Pulmonary artery endothelial cell (primary cell): ENCODE measurements around the gene CD84. TPM values are rescaled to one million over a fixed set of nuclear protein-coding genes. Genes with fewer than 3 reads are reported as not detected.
"Not testable (repeated sequence)": the region's sequence is repeated elsewhere in the genome, so short reads cannot be mapped to it uniquely, and the experiment has no call there.

Experiments used
- DNase-seq: peaks from one replicate; pipeline ENCODE4 v3.0.0-alpha.2; 2011; ENCODE audit warnings: low read depth, low spot score
- total RNA-seq: library from RNA; depleted of rRNA; stranded (reverse); fragments of >200 nt; gene quantifications from 2 replicates; pipeline ENCODE4 v1.2.3, GENCODE V29; 2014

Gene CD84
- total RNA-seq, 1 donor from 2014 or later, result not detected

DNA sequence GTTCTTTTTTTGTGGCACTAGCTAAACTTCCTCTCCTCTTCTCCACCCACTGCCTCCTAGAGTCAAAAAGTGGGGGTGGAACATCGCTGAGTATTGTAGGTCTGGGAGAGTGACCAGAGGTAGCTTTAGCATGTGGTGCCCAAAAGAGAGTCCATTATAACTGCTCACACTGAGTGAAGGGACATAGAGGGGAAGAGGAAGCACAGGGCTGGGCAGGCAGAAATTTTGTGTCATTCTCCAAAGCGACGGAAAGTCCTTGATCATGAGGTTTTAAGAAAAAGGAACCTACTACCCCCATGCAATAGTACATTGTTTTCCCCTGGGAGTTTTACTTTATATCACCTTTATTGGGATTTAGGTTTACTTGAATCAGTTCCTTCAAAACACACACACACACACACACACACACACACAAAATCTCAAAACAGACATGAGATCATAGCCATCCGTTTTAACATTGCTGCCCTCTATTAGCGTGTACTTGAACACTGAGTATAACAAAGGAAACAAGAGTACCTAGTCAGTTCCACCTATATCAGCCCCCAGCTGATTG lies 4.1 kb downstream of the CD84 start:
- no peak for DNase-seq

DNA sequence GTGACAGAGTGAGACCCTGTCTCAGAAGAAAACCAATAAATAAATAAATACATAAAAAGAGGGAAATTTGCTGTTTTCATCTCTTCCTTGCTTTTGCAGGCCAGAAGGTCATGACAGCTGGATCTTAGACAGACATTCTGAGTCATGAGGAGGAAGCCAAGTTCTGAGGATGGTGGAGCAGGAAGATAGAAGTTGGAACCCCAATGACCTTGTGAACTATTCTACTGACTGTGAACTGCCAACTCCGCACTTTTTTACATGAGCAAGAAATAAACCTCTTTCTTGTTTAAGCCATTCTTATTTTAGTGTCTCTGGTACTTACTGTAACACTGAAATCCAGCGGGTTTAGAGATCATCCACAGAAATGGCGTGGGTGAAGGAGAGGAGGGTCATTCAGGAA lies 8.5 kb downstream of the CD84 start:
- no peak for DNase-seq

DNA sequence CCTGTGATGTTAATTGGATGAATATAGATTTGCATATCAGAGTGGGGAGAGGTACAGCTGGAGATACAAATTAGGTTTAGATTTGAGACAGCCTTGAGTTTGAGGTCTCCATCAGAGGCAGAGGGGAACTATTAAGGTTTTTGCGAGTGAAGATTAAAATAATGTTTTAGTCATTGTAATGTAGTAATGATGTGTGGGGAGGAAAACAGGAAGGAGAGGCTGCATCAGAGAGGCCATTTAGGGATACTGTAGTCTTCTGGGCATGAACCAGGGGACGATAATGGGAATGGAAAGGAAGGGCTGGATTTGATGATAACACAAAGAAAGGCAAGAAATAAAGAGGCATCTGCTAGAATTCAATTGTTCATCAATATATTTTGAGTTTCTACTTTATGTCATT lies 9.5 kb downstream of the CD84 start:
- no peak for DNase-seq

DNA sequence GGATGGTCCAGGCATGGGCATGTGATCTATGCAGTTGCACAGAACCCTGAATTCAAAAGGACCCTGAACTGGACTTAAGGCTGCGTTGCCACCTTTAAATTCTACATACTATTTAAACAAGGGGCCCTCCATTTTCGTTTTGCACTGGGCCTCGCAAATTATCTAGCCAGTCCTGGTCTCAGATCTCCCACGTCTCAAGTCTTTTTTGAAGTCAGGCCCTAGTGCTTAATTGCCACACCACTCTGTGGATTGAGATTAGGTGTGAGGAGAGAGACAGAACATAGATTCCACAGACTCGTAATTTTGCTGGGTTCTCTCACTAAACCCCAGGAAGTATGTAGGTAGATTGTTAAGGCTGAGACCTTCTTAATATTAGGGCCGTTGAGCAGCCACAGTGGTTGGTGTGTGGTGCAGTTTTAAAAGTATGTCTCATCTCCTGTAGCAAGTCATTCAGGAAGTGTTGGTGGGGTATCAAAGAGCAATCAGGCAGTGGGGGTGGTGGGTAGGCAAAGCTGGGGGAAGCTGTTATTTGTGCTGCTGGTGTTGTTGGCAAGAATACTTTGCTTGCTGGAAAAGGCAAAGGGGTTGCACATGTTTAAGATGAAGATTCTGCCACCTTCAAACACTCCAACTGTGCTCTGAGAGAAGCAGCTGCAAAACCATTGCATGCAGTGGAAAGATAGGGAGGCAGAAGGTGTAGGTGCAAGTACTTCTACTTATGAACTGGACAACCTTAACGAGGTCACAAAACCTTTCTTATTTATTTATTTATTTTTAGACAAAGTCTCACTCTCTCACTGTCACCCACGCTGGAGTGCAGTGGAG lies 11.2 kb downstream of the CD84 start:
- no peak for DNase-seq

DNA sequence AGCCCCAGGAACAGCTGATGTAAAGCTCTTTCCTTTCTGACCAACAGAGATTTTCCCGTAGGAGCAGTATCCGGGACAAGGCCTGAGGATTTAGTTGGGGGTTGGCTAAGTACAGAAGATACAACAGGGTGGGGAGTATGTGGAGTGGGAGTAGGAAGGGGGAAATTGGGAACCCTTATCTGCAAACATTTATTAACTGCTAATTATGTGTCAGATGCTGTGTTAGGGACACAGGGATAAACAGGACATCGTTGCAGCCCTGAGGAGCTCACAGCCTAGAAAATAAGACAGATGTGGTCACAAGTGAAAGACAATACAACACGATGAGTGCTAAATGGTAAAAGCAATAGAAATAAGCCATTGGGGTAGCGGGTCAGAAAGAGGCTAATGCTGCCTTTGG lies 12.0 kb downstream of the CD84 start:
- no peak for DNase-seq

DNA sequence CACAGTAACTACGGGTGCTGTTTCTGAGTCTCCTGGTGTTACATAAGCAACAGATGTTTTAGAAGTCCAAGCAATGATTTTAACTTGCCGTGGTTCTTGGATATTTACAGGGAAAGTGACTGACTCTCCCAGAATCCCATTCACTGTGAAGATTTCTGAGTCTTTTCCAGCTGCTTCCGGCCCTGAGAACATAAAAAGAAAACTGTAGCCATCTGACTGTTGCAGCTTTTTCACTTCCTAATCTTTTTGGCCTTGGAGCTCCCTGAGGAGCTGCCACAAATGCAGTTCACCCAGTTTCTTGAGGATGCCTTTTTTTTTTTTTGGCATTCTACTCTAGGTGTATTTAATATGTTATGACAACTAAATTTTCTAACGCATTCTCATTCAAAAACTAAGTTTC lies 13.7 kb downstream of the CD84 start:
- DNase-seq, result no peak

DNA sequence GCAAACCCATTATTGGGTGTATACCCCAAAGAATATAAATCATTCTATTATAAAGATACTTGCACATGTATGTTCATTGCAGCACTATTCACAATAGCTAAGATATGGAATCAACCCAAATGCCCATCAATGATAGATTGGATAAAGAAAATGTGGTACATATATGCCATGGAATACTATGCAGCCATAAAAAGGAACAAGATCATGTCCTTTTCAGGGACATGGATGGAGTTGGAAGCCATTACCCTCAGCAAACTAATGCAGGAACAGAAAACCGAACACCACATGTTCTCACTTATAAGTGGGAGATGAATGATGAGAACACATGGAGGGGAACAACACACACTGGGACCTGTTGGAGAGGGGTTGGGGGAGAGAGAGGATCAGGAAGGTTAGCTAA lies 16.1 kb downstream of the CD84 start:
- DNase-seq, result not testable (repeated sequence)

DNA sequence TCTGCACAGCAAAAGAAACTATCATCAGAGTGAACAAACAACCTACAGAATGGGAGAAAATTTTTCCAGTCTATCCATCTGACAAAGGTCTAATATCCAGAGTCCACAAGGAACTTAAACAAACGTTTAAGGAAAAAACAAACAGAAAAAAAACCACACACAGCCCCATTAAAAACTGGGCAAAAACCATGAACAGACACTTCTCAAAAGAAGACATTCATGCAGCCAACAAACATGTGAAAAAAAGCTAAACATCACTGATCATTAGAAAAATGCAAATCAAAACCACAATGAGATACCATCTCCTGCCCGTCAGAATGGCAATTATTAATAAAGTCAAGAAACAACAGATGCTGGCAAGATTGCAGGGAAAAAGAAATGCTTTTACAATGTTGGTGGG lies 16.6 kb downstream of the CD84 start:
- DNase-seq, result not testable (repeated sequence)

DNA sequence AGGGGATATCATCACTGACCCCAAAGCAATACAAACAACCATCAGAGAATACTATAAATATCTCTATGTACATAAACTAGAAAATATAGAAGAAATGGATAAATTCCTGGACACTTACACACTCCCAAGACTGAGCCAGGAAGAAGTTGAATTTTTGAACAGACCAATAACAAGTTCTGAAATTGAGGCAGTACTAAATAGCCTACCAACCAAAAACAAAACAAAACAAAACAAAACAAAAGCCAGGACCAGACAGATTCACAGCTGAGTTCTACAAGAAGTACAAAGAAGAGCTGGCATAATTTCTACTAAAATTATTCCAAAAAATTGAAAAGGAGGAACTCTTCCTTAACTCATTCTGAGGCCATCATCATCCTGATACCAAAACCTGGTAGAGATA lies 18.5 kb downstream of the CD84 start:
- DNase-seq, result no peak

DNA sequence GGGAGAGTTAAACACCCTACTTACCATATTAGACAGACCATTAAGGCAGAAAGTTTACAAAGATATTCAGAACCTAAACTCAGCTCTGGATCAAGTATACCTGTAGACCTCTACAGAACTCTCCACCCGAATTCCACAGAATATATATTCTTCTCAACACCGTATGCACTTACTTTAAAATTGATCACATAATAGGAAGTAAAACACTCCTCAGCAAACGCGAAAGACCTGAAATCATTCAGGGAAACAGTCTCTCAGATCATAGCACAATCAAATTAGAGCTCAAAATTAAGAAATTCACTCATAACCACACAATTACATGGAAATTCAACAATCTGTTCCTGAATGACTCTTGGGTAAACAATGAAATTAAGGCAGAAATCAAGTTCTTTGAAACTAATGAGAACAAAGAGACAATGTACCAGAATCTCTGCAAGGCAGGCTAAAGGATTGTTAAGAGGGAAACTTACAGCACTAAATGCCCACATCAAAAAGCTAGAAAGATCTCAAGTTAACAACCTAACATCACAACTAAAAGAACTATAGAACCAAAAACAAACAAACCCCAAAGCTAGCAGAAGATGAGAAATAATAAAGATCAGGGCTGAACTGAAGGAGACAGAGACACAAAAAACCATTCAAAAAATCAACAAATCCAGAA lies 19.1 kb downstream of the CD84 start:
- no peak for DNase-seq

DNA sequence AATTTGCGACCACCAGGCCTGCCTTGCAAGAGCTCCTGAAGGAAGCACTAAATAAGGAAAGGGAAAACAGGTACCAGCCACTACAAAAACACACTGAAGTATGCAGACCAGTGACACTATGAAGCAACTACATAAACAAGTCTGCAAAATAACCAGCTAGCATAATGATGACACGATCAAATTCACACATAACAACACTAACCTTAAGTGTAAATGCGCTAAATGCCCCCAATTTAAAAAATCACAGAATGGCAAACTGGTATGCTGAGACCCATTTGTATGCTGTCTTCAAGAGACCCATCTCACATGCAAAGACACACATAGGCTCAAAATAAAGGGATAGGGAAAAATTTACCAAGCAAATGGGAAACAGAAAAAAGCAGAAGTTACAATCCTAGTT lies 19.9 kb downstream of the CD84 start:
- DNase-seq, result not testable (repeated sequence)

DNA sequence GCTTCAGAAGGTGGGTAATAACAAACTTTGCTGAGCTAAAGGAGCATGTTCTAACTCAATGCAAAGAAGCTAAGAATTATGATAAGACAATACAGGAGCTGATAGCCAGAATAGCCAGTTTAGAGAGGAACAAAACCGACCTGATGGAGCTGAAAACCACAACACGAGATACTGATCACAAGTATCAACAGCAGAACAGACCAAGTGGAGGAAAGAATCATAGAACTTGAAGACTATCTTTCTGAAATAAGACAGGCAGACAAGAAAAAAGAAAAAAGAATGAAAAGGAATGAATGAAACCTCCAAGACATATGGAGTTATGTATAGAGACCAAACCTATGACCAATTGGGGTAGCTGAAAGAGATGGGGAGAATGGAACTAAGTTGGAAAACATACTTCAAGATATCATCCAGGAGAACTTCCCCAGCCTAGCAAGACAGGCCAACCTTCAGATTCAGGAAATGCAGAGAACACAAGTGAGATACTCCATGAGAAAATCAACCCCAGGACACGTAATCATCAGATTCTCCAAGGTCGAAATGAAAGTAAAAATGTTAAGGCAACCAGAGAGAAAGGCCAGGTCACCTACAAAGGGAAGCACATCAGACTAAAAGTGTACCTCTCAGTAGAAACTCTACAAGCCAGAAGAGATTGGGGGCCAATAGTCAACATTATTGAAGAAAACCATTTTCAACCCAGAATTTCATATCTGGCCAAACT lies 20.5 kb downstream of the CD84 start:
- no peak for DNase-seq

DNA sequence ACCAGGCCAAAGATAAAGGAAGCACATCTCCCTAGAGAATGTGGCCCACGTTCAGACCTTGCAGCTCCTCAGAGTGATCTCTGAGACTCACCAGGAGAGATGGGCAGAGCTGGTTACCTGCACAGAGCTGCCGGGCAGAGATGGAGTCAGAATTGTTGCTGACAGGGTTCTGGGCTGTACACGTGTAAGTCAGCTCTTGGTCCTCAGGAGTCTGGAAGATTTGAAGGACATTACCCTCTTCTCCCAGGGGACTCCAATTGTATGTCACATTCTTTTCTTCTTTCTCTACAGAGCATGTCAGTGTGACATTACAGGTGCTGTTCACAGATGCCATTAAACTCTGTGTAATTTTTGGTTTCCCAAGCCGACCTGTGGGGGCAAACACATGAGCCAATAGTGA lies 25.5 kb downstream of the CD84 start:
- DNase-seq, result no peak

DNA sequence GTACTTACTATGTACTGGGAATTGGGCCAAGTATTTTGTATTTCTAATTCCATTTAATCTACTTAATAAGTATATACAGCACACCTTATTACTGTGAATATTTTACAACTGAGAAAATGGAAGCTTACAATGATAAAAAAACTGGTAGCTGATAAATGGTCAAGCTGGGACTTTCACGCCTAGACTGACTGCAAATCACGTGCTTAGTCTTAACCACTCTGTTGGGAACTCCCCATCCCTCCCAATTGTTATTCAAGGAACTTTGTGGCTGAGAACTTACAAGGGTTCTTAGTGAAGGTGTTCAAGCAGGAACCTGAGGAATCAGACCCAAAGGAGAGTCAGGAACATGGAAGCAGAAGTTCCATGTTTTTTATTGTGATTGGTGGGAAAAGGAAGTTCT lies 26.9 kb downstream of the CD84 start:
- no peak for DNase-seq

DNA sequence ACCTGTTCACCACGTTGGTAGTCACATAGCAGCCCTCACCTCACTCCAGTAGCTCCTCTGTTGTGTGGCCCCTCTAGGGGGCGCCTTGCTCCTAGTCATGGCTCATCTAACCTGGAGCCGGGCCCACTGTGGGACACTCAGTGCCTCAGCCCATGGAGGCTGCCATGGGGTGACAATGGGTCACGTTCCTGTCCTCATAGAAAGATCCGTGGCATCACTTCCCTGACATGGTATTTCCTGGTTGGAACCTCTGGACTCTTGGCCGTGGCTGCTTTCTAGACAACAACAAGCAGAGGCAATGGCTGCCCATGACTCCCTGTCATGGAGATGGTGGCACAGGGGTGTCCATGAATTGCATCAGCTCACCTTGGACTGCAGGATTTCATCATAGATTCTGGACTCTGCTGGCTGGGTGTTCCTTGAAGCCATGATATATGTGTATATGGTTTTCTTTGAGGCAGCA lies 28.7 kb downstream of the CD84 start:
- DNase-seq, result no peak

DNA sequence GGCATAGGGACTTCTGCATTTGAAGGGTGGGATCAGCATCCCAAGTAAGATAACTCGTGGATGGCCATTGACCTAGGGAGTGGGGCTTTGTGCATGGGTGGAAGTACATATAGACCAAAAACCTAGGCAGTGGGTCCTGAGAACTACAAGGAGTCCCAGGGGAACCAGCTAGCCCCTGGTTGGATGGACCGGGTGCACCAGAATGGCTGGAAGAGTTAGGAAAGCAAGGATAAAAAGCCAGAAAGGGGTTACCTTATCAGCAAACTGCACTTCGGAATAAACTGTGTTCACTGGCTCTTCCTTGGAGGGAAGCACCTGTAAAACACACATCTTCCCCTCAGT lies 29.7 kb downstream of the CD84 start:
- DNase-seq, result no peak

DNA sequence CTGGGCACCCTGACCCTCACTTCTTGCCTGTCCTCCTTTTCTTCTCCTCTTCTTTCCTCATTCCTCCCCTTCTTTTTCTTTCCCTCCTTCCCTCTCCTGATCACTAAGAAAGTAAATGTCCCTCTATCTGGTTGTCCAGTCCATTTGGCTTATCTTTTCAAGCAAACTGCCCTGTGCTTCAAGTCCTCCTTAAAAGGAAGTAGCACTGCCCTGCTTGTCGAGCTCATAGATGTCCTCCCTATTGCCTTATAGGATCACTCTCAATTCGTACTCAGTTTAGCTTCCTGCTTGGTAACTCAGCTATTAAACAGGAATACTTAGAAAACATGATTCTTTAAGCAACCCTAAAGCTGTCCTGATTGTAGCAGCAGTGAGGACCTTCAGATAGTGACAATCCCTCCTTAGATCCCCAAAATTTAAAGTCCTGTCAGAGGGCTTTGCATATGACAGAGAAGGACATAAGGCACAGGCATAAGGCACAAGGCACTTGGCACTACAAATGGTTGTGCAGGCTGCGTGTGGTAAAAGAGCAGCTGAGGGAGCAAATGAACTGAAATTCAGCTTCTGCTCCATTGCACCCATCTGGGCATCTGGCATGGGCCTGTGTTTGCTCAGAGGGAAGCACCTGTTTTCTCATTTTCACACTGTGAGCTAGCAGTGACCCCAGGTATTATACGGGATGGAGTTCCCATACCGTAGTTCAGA lies 30.2 kb downstream of the CD84 start:
- DNase-seq, result no peak

DNA sequence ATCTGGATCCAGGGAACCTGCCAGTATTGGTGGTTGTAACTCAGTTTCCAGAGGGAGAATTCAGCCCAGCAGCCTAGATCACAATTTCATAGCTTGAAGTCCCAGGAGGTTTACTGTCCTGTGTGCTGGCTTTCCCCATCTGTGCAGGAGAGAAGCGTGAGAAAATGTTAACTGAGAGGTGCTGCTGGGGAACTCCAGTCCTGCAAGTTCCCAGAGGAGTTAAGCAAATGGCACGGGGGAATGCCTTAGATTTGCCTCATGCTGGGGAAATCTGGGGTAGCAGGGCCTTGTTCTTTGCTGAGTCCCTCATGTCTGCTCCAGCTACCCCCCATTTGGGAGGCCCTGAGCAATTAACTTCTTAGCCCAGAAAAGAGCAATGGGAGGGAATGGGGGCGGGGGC lies 31.1 kb downstream of the CD84 start:
- DNase-seq, result no peak

DNA sequence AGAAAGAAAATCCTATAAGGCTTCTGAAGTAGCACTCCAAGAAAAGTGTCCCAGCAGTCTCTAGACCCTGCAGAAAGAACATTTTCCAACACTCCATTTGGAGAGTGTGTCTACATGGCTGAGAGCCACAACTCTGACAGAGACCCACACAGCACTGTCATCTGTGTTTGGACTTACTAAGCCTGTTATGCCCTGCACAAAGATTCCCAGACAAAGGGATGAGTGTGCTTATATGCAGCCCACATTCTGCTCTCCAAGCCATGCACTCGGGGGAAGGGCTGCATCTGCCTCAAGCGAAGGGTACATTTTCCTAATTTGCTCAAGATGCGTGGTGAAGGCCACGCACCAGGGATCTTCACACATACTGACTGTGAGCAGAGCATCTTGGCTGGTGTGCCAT lies 31.9 kb downstream of the CD84 start:
- DNase-seq, result no peak

DNA sequence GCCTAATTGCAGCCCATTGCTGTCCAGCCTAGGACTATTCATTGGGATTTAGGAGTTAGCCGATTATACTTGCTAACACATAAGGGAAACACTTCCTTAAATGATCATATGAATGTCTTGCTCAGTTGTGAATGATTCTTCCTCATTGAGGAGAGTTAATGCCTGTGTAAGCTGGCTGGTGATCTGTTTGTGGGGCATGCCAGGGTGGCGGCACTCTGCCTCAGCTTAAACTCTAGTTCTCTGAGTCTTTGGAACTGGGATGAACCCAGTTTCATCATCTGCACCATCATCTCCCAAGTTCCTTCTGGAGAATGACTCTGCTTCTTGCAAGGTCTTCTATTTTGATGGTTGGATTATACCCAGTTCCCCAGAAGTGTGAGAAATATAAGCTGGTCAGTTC lies 32.4 kb downstream of the CD84 start:
- no peak for DNase-seq

DNA sequence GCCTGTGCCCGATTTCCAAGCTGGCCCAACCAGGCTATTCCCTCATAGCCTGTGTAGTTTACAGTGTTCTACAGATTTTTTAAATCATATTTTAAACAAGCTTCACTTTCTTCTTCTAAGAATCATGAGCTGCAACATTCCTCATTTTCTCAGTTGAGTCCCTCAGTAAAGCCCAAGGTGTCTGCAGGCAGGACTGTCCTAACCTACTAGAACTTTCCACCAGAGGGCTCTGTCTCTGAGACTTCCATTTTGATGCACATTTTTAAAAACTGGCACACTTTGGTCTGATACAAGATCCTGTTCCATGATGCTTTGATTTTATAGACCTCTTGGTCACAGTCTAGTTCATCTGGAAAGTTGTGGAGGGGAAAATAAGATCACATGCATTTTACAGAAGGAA lies 34.6 kb downstream of the CD84 start:
- DNase-seq, result no peak
